ENCODE measurements around the gene VWA5A. TPM values are rescaled to one million over a fixed set of nuclear protein-coding genes. Genes with fewer than 3 reads are reported as not detected.

The VWA5A gene, protein sequence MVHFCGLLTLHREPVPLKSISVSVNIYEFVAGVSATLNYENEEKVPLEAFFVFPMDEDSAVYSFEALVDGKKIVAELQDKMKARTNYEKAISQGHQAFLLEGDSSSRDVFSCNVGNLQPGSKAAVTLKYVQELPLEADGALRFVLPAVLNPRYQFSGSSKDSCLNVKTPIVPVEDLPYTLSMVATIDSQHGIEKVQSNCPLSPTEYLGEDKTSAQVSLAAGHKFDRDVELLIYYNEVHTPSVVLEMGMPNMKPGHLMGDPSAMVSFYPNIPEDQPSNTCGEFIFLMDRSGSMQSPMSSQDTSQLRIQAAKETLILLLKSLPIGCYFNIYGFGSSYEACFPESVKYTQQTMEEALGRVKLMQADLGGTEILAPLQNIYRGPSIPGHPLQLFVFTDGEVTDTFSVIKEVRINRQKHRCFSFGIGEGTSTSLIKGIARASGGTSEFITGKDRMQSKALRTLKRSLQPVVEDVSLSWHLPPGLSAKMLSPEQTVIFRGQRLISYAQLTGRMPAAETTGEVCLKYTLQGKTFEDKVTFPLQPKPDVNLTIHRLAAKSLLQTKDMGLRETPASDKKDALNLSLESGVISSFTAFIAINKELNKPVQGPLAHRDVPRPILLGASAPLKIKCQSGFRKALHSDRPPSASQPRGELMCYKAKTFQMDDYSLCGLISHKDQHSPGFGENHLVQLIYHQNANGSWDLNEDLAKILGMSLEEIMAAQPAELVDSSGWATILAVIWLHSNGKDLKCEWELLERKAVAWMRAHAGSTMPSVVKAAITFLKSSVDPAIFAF
- 1 to 10 TPM; 6.9 to 7.7 TPM for total RNA-seq

GRCh38 chr11:124114942-124115781 lies at the start of gene VWA5A:
TSS of gene VWA5A (plus strand) at chr11:124115450. CDS start at chr11:124117512, 2,062 bp downstream.
- Mint-ChIP-seq H3K27ac (peak within 1 kb of the TSS; percentile 82), H3K4me3 (peak within 1 kb of the TSS; percentile 93), H3K9me3 (no peaks in the 10 kb centered on the region), H3K27me3 (peaks cover 13% of the 10 kb centered on the region), H3K36me3 (peaks cover 5% of the 10 kb centered on the region), H3K4me1 (peaks cover 11% of the 10 kb centered on the region)
- ATAC-seq (ENCODE audit: low read depth): peak; percentile 99
- POLR2A ChIA-PET: no interaction called here
- peak; percentile 66 for DNase-seq

DNA sequence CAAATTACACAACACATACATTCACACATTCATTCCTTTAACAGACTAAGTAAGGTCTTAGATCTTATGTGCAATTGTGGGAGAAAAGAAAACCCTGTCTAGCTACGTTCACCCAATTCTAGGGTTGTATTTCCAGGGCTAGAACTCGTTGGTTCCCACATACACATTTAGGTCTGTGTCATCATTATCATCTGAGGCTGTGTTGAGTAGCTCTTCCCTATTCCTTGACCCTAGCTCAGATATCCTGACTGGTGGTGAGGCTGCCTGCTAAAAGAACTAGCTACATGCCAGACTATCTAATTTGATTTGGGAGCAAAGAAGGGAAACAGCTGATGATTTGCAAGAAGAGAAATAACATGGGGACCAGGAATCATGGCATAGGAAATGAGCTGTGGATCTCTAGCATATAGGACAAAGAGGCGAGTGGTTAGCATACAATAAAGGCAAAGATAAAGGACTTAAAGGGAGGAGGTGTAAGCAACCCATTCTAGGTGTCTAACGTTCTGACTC lies 46.6 kb upstream of the VWA5A start:
- Mint-ChIP-seq H3K4me3 (no peak overlapping the region), H3K9me3 (no peaks in the 10 kb centered on the region), H3K4me1 (peaks cover 10% of the 10 kb centered on the region), H3K36me3 (no peaks in the 10 kb centered on the region), H3K27me3 (peaks cover 28% of the 10 kb centered on the region), H3K27ac (no peak overlapping the region)
- no peak for ATAC-seq (ENCODE audit: low read depth)
- POLR2A ChIA-PET: no interaction called here
- DNase-seq: no peak

GRCh38 chr11:124069429-124070401 lies 45.5 kb upstream of the VWA5A start:
- ATAC-seq (ENCODE audit: low read depth) (peak; percentile 96), DNase-seq (peak; percentile 52)
- Mint-ChIP-seq H3K4me3 (peak overlapping the region; percentile 65), H3K4me1 (peaks cover 10% of the 10 kb centered on the region), H3K9me3 (no peaks in the 10 kb centered on the region), H3K27ac (no peak overlapping the region), H3K36me3 (no peaks in the 10 kb centered on the region), H3K27me3 (peaks cover 31% of the 10 kb centered on the region)
- POLR2A ChIA-PET: no interaction called here

DNA sequence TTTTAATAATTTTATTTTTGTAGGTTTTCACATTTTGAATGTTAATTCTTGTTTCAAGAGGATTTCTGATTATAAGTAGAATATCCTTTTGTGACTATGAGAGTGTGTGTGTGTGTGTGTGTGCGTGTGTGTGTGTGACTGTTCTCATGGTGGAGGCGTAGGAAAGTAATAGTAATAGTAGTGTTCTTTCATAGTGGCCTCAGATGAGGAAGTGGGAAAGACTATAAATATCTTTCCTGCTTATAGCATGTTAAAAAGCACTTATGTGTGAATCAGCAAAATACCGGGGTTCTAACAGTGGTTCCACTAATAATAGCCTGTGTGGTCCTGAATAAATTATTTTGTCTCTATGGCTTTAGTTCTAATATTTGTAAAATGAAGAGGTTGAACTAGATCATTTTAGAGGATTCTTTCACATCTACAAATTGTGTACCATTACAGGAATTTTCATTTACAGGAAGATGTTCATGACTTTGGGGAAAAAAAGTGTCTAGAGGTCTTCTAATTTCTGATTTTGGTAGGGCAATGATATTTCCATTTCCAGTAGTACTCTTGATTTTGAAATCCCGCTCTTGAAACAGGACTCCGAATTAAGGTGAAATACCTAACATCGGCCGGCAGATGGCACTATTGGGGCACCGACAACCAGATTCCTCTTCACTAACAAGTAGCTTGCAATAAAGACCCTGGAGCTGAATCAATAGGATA lies 44.2 kb upstream of the VWA5A start:
- DNase-seq (peak; percentile 73), ATAC-seq (ENCODE audit: low read depth) (no peak)
- H3K36me3 Mint-ChIP-seq: no peaks in the 10 kb centered on the region
- H3K4me3 Mint-ChIP-seq: no peak overlapping the region
- POLR2A ChIA-PET: no interaction called here
- peaks cover 30% of the 10 kb centered on the region for H3K27me3 Mint-ChIP-seq
- H3K9me3 Mint-ChIP-seq: no peaks in the 10 kb centered on the region
- peaks cover 10% of the 10 kb centered on the region for H3K4me1 Mint-ChIP-seq
- H3K27ac Mint-ChIP-seq: no peak overlapping the region

DNA sequence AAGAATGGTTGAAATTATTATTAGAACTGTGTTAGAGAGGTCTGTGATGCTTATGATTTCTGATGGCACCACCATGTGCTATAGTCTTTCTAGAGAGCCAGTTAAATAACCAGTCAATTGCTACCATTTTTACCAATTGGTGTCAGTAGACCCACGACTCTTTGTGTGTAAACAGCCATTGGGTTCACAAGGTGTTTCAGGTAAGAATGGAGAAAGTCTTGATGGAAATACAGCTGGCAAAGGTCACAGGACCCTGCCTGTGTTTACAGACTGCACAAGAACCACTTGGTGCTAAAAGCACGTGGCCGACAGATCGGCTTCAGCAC lies 43.7 kb upstream of the VWA5A start:
- H3K9me3 Mint-ChIP-seq: no peaks in the 10 kb centered on the region
- no peak overlapping the region for H3K4me3 Mint-ChIP-seq
- no peak overlapping the region for H3K27ac Mint-ChIP-seq
- H3K4me1 Mint-ChIP-seq: peaks cover 10% of the 10 kb centered on the region
- DNase-seq: no peak
- POLR2A ChIA-PET: no interaction called here
- H3K27me3 Mint-ChIP-seq: peaks cover 31% of the 10 kb centered on the region
- no peak for ATAC-seq (ENCODE audit: low read depth)
- H3K36me3 Mint-ChIP-seq: no peaks in the 10 kb centered on the region

DNA sequence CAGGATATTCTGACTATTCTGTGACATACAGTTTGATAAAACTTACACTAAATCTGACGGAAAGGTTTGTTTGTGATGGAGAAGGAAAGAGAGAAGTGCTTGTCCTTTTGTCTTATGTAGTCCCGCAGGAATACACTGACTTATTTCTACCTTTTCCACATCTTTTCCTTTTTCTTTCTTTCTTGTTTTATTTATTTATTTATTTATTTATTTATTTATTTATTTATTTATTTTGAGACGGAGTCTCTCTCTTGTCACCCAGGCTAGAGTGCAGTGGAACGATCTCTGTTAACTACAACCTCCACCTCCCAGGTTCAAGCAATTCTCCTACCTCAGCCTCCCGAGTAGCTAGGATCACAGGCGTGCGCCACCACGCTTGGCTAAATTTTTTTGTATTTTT lies 43.1 kb upstream of the VWA5A start:
- H3K27me3 Mint-ChIP-seq: peaks cover 34% of the 10 kb centered on the region
- H3K4me1 Mint-ChIP-seq: peaks cover 10% of the 10 kb centered on the region
- H3K9me3 Mint-ChIP-seq: no peaks in the 10 kb centered on the region
- no peak overlapping the region for H3K27ac Mint-ChIP-seq
- no peaks in the 10 kb centered on the region for H3K36me3 Mint-ChIP-seq
- POLR2A ChIA-PET: no interaction called here
- ATAC-seq (ENCODE audit: low read depth) (no peak), DNase-seq (no peak)
- H3K4me3 Mint-ChIP-seq: no peak overlapping the region

DNA sequence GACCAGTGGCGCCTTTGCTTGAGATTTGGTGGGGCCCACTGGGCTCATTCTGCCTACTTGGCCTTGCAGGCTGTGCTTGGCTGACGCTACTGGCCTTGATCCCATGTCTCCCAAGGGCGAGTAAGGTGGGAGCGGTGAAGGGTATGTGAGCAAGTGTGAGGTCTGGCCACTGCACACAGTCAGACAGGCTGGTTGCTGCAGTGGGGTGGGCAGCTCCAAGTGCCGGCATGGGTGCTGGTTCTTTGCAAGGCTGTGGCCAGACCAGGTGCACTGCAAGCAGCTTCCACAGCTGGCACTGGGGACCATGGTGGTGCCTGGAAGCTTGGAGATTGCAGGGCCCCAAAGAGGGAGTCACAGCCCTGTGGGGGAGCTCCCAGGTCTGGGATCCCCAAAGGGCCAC lies 40.7 kb upstream of the VWA5A start:
- Mint-ChIP-seq H3K27me3 (peaks cover 29% of the 10 kb centered on the region), H3K9me3 (no peaks in the 10 kb centered on the region), H3K4me3 (no peak overlapping the region), H3K36me3 (no peaks in the 10 kb centered on the region), H3K27ac (no peak overlapping the region), H3K4me1 (peaks cover 6% of the 10 kb centered on the region)
- DNase-seq (no peak), ATAC-seq (ENCODE audit: low read depth) (no peak)
- POLR2A ChIA-PET: no interaction called here

- POLR2A ChIA-PET: no interaction called here
- no peak for DNase-seq
- ATAC-seq (ENCODE audit: low read depth): no peak
- H3K9me3 Mint-ChIP-seq: no peaks in the 10 kb centered on the region
- H3K4me3 Mint-ChIP-seq: no peak overlapping the region
- no peak overlapping the region for H3K27ac Mint-ChIP-seq
- H3K36me3 Mint-ChIP-seq: no peaks in the 10 kb centered on the region
- peaks cover 29% of the 10 kb centered on the region for H3K27me3 Mint-ChIP-seq
- H3K4me1 Mint-ChIP-seq: peaks cover 6% of the 10 kb centered on the region
These were observed 39.8 kb upstream of the VWA5A start for GRCh38 chr11:124075492-124075840.

- Mint-ChIP-seq H3K27me3 (peaks cover 31% of the 10 kb centered on the region), H3K27ac (no peak overlapping the region), H3K4me3 (peak overlapping the region; percentile 51), H3K9me3 (no peaks in the 10 kb centered on the region), H3K36me3 (no peaks in the 10 kb centered on the region), H3K4me1 (peaks cover 3% of the 10 kb centered on the region)
- POLR2A ChIA-PET: no interaction called here
- DNase-seq: peak; percentile 38
- ATAC-seq (ENCODE audit: low read depth): peak; percentile 67
These were observed 39.2 kb upstream of the VWA5A start for GRCh38 chr11:124075841-124076651.

DNA sequence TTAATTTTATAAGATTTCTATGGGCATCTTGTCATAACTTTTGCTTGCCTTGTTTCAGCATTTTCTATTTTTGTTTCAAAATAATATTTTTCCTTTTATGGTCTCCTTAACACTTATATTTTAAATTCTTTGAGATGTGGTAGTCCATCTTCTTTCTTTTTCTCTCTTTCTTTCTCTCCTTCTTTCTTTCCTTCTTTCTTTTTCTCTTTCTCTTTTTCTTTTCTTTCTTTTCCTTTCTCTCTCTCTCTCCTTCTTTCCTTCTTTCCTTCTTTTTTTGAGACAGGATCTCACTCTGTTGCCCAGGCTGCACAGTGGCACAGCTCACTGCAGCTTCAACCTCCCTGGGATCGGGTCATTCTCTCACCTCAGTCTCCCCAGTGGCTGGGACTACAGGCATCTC lies 38.0 kb upstream of the VWA5A start:
- no peaks in the 10 kb centered on the region for H3K9me3 Mint-ChIP-seq

DNA sequence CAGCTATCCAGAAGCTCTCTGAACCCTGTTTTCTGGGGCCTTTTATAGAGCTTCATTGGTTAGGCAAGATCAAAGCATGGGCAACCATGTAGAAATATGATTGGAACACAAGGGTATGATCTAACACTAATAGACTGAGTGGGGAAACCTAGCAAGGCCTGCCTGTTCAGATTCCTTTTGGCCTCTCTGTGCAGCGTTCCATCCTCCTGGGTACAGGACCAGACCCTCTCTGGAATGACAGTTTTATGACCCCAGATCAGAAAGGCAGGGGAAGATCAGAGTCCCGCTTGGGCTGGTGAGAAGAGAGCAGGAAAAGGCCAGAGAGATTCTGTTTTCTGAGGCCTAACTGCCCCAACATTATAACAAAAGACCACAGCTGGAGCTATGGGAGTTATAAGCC lies 36.7 kb upstream of the VWA5A start:
- H3K4me1 Mint-ChIP-seq: no peaks in the 10 kb centered on the region
- POLR2A ChIA-PET: no interaction called here

More for the DNA sequence above, 38.0 kb upstream of the VWA5A start:
- Mint-ChIP-seq H3K4me3 (no peak overlapping the region), H3K27me3 (peaks cover 31% of the 10 kb centered on the region), H3K4me1 (no peaks in the 10 kb centered on the region), H3K27ac (no peak overlapping the region), H3K36me3 (no peaks in the 10 kb centered on the region)
- POLR2A ChIA-PET: no interaction called here
- DNase-seq: no peak
- ATAC-seq (ENCODE audit: low read depth): no peak

More for the DNA sequence above, 36.7 kb upstream of the VWA5A start:
- no peaks in the 10 kb centered on the region for H3K9me3 Mint-ChIP-seq
- H3K27ac Mint-ChIP-seq: no peak overlapping the region
- DNase-seq (no peak), ATAC-seq (ENCODE audit: low read depth) (no peak)
- H3K36me3 Mint-ChIP-seq: no peaks in the 10 kb centered on the region
- no peak overlapping the region for H3K4me3 Mint-ChIP-seq
- H3K27me3 Mint-ChIP-seq: peaks cover 26% of the 10 kb centered on the region

Measured in activated naive CD8-positive, alpha-beta T cell treated with anti-CD3 and anti-CD28 coated beads, Interleukin-2, amount 10 ng/mL, durations not matched to agents 7 days and 5 days (primary cell).